Ovary (tissue), 3 donors: ENCODE measurements around the gene CACNB4.

Experiments
- CTCF ChIP-seq, 3 donors: fragments of 450-650 bp in 2 of 3; fragments of 200-600 bp in 1 of 3; IDR thresholded peaks; one replicate each; pipeline versions ENCODE4 v1.5.1 to v1.8.0; 2016 to 2022; ENCODE audit warnings: antibody characterized with exemption in 3 of 3, mild to moderate bottlenecking in 1 of 3
- POLR2A ChIP-seq: fragments of 450-650 bp; IDR thresholded peaks from one replicate; pipeline ENCODE4 v1.6.1; 2017; ENCODE audit warnings: antibody characterized with exemption, mild to moderate bottlenecking, moderate library complexity
- donor health status: DM: no; HTN: no; CAD: no.

GRCh38 chr2:152099367-152100050 lies 665 bp upstream of the CACNB4 start:
- TF ChIP-seq CTCF (IDR thresholded peaks at IDR 0.05) (no peak), POLR2A (no peak)
